Prostate gland (tissue), 2 donors: ENCODE measurements around the gene CCDC32. TPM values are rescaled to one million over a fixed set of nuclear protein-coding genes. Genes with fewer than 3 reads are reported as not detected.
"Not testable (repeated sequence)": the region's sequence is repeated elsewhere in the genome, so short reads cannot be mapped to it uniquely, and the experiment has no call there.

ENCODE experiments used
- DNase-seq: peaks from one replicate; pipeline ENCODE4 v3.0.0-alpha.2; 2019; ENCODE audit warnings: low spot score
- H3K27ac ChIP-seq, 2 donors: fragments of 200-600 bp; sonication (generic); 2 replicates each; pipeline ENCODE4 v1.5.1; 2017 to 2019
- H3K27me3 ChIP-seq: fragments of 200-600 bp; sonication (generic); replicated peaks from 2 replicates; pipeline ENCODE4 v1.5.1; 2019; ENCODE audit not compliant: insufficient read depth
- H3K36me3 ChIP-seq, 2 donors: fragments of 200-600 bp; sonication (generic); 1 replicate in 1 of 2; 2 replicates in 1 of 2; pipeline versions ENCODE4 v1.5.1 to v1.8.1; 2017 to 2019
- H3K4me1 ChIP-seq: fragments of 200-600 bp; sonication (generic); replicated peaks from 2 replicates; pipeline ENCODE4 v1.5.1; 2019
- H3K4me3 ChIP-seq, 2 donors: fragments of 200-600 bp; sonication (generic); 2 replicates each; pipeline ENCODE4 v1.5.1; 2017 to 2019
- H3K9me3 ChIP-seq: fragments of 200-600 bp; sonication (generic); 2 replicates; pipeline ENCODE4 v1.5.1; 2017
- POLR2A ChIP-seq: fragments of 450-650 bp; IDR thresholded peaks from one replicate; pipeline ENCODE4 v1.6.1; 2016; ENCODE audit warnings: antibody characterized with exemption, mild to moderate bottlenecking
- POLR2AphosphoS5 ChIP-seq: sonication (generic); formaldehyde crosslinking; IDR thresholded peaks from one replicate; pipeline ENCODE4 v1.6.1; 2017; ENCODE audit warnings: antibody characterized with exemption
- WGBS: methylation state at CpG from one replicate; pipeline ENCODE4 v1.1.5; 2018; 5-methylcytosine and 5-hydroxymethylcytosine counted together
- intact Hi-C: fragments of 100-400 bp; cut with DNase I; formaldehyde crosslinking; loops from one replicate; pipeline ENCODE4 v1.14.2; 2022
- total RNA-seq, 2 donors: library from RNA; depleted of rRNA; stranded (reverse); fragments of >200 nt; gene quantifications; one replicate each; pipeline ENCODE4 v1.1.0, GENCODE V29; 2016
- TF ChIP-seq, protein P1 (sequence below), 4 experiments: fragments of 200-600 bp in 2 of 4; fragments of 450-650 bp in 2 of 4; sonication (generic) in 2 of 4; IDR thresholded peaks; 1 replicate in 3 of 4; 2 replicates in 1 of 4; pipeline ENCODE4 v1.5.1; 2016 to 2019; ENCODE audit warnings: antibody characterized with exemption in 4 of 4, mild to moderate bottlenecking in 2 of 4, moderate library complexity in 2 of 4

Gene CCDC32
- total RNA-seq, 2 donors from 2014 or later = 17.5 to 27.5 TPM

DNA sequence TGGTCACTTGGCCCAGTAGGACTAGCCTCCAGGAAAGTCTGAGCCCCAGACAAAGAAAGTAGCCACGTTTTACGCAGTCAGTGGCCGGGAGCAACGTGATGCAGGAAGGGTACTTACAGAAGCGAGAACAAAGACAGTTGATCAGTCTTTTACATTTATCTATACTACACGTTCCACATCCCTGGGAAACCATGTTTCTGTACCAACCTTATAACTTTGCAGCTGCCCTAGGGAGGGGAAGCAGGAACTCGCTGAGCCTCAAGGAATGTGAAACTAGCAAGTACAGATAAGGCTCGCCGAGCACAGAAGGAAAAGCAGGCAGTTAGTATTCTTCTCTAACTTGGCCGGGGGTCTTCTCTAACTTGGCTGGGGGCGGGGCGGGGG lies 25.8 kb upstream of the CCDC32 start:
- Histone ChIP-seq H3K27ac (no peak overlapping the region), H3K27me3 (no peaks in the 10 kb centered on the region), H3K4me1 (no peaks in the 10 kb centered on the region), H3K9me3 (no peaks in the 10 kb centered on the region), H3K4me3 (no peak overlapping the region), H3K36me3 (no peaks in the 10 kb centered on the region)
- TF ChIP-seq POLR2A (no peak), POLR2AphosphoS5 (no peak)
- TF ChIP-seq, protein P1, sequence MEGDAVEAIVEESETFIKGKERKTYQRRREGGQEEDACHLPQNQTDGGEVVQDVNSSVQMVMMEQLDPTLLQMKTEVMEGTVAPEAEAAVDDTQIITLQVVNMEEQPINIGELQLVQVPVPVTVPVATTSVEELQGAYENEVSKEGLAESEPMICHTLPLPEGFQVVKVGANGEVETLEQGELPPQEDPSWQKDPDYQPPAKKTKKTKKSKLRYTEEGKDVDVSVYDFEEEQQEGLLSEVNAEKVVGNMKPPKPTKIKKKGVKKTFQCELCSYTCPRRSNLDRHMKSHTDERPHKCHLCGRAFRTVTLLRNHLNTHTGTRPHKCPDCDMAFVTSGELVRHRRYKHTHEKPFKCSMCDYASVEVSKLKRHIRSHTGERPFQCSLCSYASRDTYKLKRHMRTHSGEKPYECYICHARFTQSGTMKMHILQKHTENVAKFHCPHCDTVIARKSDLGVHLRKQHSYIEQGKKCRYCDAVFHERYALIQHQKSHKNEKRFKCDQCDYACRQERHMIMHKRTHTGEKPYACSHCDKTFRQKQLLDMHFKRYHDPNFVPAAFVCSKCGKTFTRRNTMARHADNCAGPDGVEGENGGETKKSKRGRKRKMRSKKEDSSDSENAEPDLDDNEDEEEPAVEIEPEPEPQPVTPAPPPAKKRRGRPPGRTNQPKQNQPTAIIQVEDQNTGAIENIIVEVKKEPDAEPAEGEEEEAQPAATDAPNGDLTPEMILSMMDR (IDR thresholded peaks at IDR 0.05) = no peak
- 49% methylated on average over 12 of the region's 12 CpGs for WGBS
- intact Hi-C loops = loop anchor here (10.0 kb wide), 1 partner anchor 304 kb away; the partner anchor contains the start of gene VPS18
- DNase-seq = no peak

DNA sequence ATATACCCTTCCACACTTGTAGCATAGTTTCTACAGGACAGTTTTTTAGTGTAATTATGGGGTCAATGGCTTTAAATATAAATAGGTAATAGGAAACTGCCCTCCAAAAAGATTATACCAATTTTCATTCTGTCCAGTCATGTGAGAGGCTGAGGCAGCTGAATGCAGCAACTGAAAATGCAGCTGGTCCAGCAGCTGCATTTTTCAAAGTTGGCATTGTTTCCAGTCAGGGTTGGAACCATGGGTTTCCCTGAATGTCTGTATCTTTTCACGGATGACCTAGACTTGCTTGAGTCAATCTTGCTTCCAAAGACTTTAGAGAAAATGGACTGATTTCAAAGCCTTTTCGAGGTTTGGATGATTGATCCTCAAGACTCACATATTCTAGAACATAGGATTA lies 19.3 kb upstream of the CCDC32 start:
- 50% methylated on average over 2 of the region's 2 CpGs for WGBS
- TF ChIP-seq POLR2A (no peak), POLR2AphosphoS5 (no peak)
- TF ChIP-seq, protein P1 (IDR thresholded peaks at IDR 0.05) = no peak
- Histone ChIP-seq H3K27me3 (no peaks in the 10 kb centered on the region), H3K9me3 (no peaks in the 10 kb centered on the region), H3K4me1 (no peaks in the 10 kb centered on the region), H3K27ac (no peak overlapping the region), H3K36me3 (no peaks in the 10 kb centered on the region), H3K4me3 (no peak overlapping the region)
- DNase-seq = no peak
- intact Hi-C loops = no loop called here

DNA sequence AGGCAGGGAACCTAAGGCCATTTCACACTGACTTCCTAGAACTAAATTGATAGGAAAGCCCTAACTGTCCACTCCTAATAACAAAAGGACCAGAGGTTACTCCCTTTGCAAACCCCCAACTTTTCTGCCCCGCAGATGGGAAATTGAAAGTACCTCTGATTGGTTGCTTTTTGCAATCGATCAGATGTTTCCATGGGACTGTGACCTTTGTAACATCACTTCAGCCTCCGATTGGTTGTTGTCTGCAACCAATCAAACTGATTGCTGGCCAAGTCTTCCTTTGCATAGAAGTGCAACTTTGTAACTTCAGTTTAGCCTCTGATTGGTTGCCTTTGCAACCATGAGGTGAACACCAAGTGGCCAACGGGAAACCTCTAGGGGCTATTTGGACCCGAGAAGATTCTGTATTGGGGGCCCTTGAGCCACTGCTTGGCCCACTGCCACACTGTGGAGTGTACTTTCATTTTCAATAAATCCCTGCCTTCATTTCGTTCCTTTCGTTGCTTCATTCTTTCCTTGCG lies 17.9 kb upstream of the CCDC32 start:
- Histone ChIP-seq H3K27me3 (no peaks in the 10 kb centered on the region), H3K4me1 (no peaks in the 10 kb centered on the region), H3K27ac (no peak overlapping the region), H3K36me3 (no peaks in the 10 kb centered on the region), H3K9me3 (no peaks in the 10 kb centered on the region), H3K4me3 (no peak overlapping the region)
- intact Hi-C loops = no loop called here
- TF ChIP-seq, protein P1 (IDR thresholded peaks at IDR 0.05) = no peak
- TF ChIP-seq POLR2A (no peak), POLR2AphosphoS5 (no peak)
- no peak for DNase-seq
- 68% methylated on average over 8 of the region's 8 CpGs for WGBS

DNA sequence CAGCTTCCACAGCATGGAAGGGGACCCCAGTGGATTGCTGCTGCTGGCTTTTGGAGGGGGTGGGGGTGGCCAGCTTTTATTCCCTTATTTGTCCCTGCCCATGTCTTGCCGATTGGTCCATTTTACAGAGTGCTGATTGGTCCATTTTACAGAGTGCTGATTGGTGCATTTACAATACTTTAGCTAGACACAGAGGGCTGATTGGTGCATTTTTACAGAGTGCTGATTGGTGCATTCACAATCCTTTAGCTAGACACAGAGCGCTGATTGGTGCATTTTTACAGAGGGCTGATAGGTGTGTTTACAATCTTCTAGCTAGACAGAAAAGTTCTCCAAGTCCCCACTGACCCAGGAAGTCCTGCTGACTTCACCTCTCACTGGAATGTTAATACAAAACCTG lies 17.0 kb upstream of the CCDC32 start:
- H3K9me3 ChIP-seq, DNase-seq, H3K27me3 ChIP-seq, H3K4me3 ChIP-seq, H3K27ac ChIP-seq, H3K36me3 ChIP-seq, H3K4me1 ChIP-seq, intact Hi-C loops: not testable (repeated sequence)
- WGBS = 96% methylated on average over 2 of the region's 2 CpGs

DNA sequence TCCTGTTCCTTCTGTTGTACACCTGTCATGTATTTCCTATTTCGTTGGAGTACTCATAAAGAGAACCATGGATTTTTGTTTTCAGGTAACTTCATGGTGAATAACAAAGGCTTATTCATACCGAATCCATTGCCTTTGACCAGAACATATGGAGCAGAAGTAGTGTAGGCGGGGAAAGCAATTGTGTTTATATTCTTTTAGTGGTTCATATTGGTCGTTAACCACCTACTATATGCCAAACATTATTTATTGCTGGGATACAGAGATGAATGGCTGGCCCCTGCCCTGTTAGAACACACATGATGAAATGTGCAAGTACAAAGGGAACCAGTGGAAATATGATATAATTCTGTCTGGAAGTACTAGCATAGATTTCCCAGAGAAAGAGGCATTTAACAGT lies 14.1 kb upstream of the CCDC32 start:
- 65% methylated on average over 4 of the region's 4 CpGs for WGBS
- Histone ChIP-seq H3K4me1 (no peaks in the 10 kb centered on the region), H3K9me3 (no peaks in the 10 kb centered on the region), H3K4me3 (no peak overlapping the region), H3K27me3 (no peaks in the 10 kb centered on the region), H3K27ac (no peak overlapping the region), H3K36me3 (no peaks in the 10 kb centered on the region)
- intact Hi-C loops = no loop called here
- TF ChIP-seq, protein P1 (IDR thresholded peaks at IDR 0.05) = no peak
- TF ChIP-seq POLR2A (no peak), POLR2AphosphoS5 (no peak)
- no peak for DNase-seq

DNA sequence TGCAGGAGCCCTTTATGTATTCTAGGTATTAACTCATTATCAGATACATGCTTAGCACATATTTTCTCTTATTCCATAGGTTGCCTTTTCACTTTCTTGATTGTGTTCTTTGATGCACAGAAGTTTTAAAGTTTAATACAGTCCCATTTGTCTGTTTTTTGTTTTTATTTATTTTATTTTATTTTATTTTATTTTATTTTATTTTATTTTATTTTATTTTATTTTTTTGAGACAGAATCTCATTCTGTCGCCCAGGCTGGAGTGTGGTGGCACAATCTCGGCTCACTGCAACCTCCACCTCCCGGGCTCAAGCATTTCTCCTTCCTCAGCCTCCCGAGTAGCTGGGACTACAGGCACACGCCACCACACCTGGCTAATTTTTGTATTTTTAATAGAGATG lies 12.1 kb upstream of the CCDC32 start:
- H3K9me3 ChIP-seq, H3K27me3 ChIP-seq, H3K27ac ChIP-seq, H3K36me3 ChIP-seq, DNase-seq, intact Hi-C loops, H3K4me3 ChIP-seq, H3K4me1 ChIP-seq: not testable (repeated sequence)
- 98% methylated on average over 5 of the region's 5 CpGs for WGBS
